ENCODE results near the gene PATJ. TPM values are rescaled to one million over a fixed set of nuclear protein-coding genes. Genes with fewer than 3 reads are reported as not detected.
"Not testable (repeated sequence)": the region's sequence is repeated elsewhere in the genome, so short reads cannot be mapped to it uniquely, and the experiment has no call there.

The PATJ gene
- total and polyA plus RNA-seq, 8 donors = 9.1 to 195 (median 68.0) TPM

DNA sequence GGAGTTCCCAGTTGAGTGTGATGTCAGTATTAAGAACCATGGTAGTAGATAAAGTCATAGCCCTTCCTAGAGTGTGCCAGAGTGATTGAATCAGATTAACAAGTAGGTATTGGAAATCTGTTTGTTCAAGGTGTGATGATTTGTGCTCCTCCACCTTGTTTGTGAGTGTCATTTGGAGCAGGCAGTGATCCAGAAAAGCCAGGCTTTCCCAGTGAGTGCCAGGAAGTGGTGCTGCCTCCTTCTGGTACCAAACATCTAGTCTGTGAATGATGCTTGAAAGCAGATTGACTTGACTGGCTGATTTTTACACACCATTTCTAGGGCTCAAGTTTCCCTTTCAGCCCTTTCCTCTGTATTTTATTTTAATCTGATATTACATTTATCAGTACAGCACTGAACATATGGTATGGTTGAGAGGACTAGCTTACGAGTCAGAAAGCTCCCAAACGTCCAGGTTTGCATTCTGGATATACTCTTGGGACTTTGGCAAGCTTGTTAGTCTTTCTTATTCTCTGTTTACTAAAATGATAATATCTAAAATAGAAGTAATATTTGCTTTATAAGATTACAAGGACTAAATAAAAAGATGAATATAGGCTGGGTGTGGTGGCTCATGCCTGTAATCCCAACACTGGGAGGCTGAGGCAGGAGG lies 100.7 kb downstream of the PATJ start:
- no peak for DNase-seq
- Histone ChIP-seq H3K27me3 (no peaks in the 10 kb centered on the region), H3K4me1 (peaks cover 0 to 32% (median 13%) of the 10 kb centered on the region in 4 donors), H3K36me3 (peaks cover 0 to 7% (median 0%) of the 10 kb centered on the region in 4 donors), H3K4me3 (no peak overlapping the region), H3K9me3 (no peaks in the 10 kb centered on the region), H3K27ac (no peak overlapping the region)
- 30 to 54% (median 41%) methylated on average over 2 of the region's 2 CpGs for WGBS, 5 donors
- TF ChIP-seq POLR2A (IDR thresholded peaks at IDR 0.05) (no peak), EP300 (IDR thresholded peaks at IDR 0.05) (no peak)
- TF ChIP-seq, protein P1, sequence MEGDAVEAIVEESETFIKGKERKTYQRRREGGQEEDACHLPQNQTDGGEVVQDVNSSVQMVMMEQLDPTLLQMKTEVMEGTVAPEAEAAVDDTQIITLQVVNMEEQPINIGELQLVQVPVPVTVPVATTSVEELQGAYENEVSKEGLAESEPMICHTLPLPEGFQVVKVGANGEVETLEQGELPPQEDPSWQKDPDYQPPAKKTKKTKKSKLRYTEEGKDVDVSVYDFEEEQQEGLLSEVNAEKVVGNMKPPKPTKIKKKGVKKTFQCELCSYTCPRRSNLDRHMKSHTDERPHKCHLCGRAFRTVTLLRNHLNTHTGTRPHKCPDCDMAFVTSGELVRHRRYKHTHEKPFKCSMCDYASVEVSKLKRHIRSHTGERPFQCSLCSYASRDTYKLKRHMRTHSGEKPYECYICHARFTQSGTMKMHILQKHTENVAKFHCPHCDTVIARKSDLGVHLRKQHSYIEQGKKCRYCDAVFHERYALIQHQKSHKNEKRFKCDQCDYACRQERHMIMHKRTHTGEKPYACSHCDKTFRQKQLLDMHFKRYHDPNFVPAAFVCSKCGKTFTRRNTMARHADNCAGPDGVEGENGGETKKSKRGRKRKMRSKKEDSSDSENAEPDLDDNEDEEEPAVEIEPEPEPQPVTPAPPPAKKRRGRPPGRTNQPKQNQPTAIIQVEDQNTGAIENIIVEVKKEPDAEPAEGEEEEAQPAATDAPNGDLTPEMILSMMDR (IDR thresholded peaks at IDR 0.05) = peak in 1 of 7 experiments; percentile 6
- intact Hi-C loops (cut with DNase I; ENCODE audit: low total_unique reads) = no loop called here

DNA sequence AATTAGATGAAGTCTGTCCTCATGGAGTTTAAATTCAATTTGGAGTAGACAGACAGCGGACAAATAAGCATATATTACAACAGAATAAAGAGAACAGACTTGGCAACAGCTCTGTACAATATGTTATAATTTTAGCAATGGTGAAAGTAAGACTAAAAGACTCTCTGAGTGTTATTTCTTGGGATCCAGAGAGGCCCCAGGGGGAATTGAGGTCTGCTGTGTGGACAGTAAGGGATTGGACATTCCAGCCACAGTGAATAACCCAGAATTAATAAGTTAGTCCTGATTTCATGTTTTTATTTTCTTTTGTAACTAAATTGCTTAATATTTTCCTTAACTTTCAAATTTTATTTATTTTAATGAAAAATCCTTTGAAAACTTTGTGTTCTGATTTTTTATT lies 101.7 kb downstream of the PATJ start:
- H3K9me3 ChIP-seq = no peaks in the 10 kb centered on the region
- no peak overlapping the region for H3K27ac ChIP-seq
- TF ChIP-seq, protein P1 (IDR thresholded peaks at IDR 0.05) = no peak
- TF ChIP-seq POLR2A (IDR thresholded peaks at IDR 0.05) (no peak), POLR2AphosphoS5 (IDR thresholded peaks at IDR 0.05) (no peak), EP300 (IDR thresholded peaks at IDR 0.05) (no peak)
- peaks cover 0 to 27% (median 9%) of the 10 kb centered on the region in 4 donors for H3K4me1 ChIP-seq
- no peak for DNase-seq
- 90 to 100% (median 100%) methylated on average over 1 of the region's 1 CpG for WGBS, 5 donors
- no peaks in the 10 kb centered on the region for H3K27me3 ChIP-seq
- H3K4me3 ChIP-seq = no peak overlapping the region
- H3K36me3 ChIP-seq = peaks cover 0 to 7% (median 0%) of the 10 kb centered on the region in 4 donors
- intact Hi-C loops (cut with DNase I; ENCODE audit: low total_unique reads) = no loop called here

DNA sequence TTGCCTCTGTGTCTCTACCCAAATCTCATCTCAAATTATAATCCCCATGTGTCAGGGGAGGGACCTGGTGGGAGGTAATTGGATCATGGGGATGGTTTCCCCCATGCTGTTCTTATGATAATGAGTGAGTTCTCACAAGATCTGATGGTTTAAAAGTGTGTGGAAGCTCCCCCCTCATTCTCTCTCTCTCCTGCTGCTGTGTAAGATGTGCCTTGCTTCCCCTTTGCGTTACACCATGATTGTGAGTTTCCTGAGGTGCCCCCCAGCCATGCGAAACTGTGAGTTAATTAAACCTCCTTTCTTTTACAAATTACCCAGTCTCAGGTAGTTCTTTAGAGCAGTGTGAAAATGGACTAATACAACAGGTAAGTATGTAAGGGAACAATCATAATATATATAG lies 102.4 kb downstream of the PATJ start:
- H3K36me3 ChIP-seq; intact Hi-C loops (cut with DNase I; ENCODE audit: low total_unique reads); DNase-seq; H3K27me3 ChIP-seq; H3K9me3 ChIP-seq; H3K27ac ChIP-seq; H3K4me3 ChIP-seq: not testable (repeated sequence)
- 81 to 95% (median 92%) methylated on average over 2 of the region's 2 CpGs for WGBS, 5 donors
- peaks cover 0 to 21% (median 6%) of the 10 kb centered on the region in 4 donors for H3K4me1 ChIP-seq

DNA sequence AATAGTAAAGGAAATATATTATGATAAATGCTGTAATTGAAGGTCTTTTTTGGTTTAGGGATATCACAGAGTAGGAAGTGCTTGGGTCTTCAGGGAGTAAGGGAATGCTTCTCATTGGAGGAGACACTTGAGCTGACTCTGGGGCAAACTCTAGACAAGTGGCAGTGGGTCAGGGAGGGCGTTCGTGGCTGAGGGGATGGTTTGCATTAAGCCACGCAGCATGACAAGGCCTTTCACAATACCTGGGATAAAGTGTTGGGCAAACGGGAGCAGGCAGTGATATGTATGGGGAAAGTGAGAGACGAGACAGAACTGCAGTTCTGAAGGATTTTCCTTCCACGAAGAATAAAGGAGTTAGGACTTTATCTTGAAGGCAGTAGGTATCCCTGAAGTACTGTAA lies 109.0 kb downstream of the PATJ start:
- Histone ChIP-seq H3K27me3 (no peaks in the 10 kb centered on the region), H3K27ac (no peak overlapping the region), H3K36me3 (peaks cover 0 to 10% (median 6%) of the 10 kb centered on the region in 4 donors), H3K4me3 (no peak overlapping the region), H3K9me3 (no peaks in the 10 kb centered on the region), H3K4me1 (no peaks in the 10 kb centered on the region)
- 53 to 70% (median 63%) methylated on average over 6 of the region's 6 CpGs for WGBS, 5 donors
- DNase-seq = no peak
- intact Hi-C loops (cut with DNase I; ENCODE audit: low total_unique reads) = loop anchor here (5.0 kb wide), 1 partner anchor 879 kb away; no protein-coding TSS in a partner anchor
- TF ChIP-seq EP300 (IDR thresholded peaks at IDR 0.05) (no peak), POLR2A (IDR thresholded peaks at IDR 0.05) (no peak)

DNA sequence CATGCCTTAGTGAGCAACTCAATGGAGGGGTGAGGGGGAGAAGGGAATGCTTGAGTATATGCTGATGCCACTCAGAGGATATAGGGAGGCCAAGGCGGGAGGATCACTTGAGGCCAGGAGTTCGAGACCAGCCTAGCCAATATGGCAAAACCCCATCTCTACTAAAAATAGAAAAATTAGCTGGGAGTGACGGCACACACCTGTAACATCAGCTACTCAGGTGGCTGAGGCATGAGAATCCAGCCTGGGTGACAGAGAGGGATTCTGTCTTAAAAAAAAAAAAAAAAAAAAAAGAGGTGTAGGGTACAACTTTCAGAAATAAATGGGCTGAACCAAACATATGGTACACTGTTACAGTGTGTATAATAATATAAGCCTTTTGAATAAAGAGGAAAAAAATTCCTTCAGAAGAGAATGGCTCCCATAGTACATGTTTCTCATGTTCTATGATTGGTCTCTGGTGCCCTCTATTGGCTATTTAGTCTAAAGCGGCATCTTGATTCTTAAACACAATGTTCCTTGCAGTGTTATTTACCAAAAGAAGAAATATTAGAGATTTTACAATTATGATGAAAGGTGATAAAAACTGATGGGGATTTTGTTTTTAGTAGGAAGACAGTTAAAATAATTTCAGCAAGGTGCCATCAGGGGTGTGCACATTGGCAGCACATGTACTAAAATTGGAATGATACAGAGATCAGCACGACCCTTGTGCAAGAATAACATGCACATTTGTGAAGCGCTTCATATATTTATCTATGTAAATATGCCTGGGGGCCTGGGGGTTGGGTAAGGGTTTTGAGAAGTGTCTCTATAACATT lies 109.8 kb downstream of the PATJ start:
- Histone ChIP-seq H3K27ac (no peak overlapping the region), H3K4me3 (no peak overlapping the region), H3K4me1 (no peaks in the 10 kb centered on the region), H3K27me3 (no peaks in the 10 kb centered on the region), H3K36me3 (peaks cover 0 to 18% (median 15%) of the 10 kb centered on the region in 4 donors), H3K9me3 (no peaks in the 10 kb centered on the region)
- intact Hi-C loops (cut with DNase I; ENCODE audit: low total_unique reads) = loop anchor here (5.0 kb wide), 1 partner anchor 880 kb away; no protein-coding TSS in a partner anchor
- peak in 1 of 2 donors; percentile 91 for DNase-seq
- WGBS, 5 donors = 67 to 82% (median 71%) methylated on average over 6 of the region's 6 CpGs
- TF ChIP-seq, protein P1 (IDR thresholded peaks at IDR 0.05) = peak in 5 of 7 experiments; percentile 30 to 61 (median 50)
- TF ChIP-seq EP300 (IDR thresholded peaks at IDR 0.05) = no peak

Data from stomach (tissue), 9 donors.